Measurements from ENCODE around the gene RNF10.

GRCh38 chr12:120580787-120581723 lies 46.9 kb downstream of the RNF10 start, which contains the start of gene POP5:
- no peak for TF ChIP-seq CTCF (IDR thresholded peaks at IDR 0.05; ENCODE audit: low read length)
- no peak for TF ChIP-seq EZH2 (IDR thresholded peaks at IDR 0.05; ENCODE audit: borderline replicate concordance, low read length)

Measured in OCI-LY1 (cell line).